HG03520 (cell line): ENCODE results near the gene SLC25A19.

Experiments used
- ATAC-seq: cut with Tn5 transposase; IDR thresholded peaks from one replicate; pipeline ENCODE4 v1.9.1; 2021; ENCODE audit warnings: mild to moderate bottlenecking, moderate library complexity; ENCODE audit not compliant: unreplicated experiment

The SLC25A19 gene

DNA sequence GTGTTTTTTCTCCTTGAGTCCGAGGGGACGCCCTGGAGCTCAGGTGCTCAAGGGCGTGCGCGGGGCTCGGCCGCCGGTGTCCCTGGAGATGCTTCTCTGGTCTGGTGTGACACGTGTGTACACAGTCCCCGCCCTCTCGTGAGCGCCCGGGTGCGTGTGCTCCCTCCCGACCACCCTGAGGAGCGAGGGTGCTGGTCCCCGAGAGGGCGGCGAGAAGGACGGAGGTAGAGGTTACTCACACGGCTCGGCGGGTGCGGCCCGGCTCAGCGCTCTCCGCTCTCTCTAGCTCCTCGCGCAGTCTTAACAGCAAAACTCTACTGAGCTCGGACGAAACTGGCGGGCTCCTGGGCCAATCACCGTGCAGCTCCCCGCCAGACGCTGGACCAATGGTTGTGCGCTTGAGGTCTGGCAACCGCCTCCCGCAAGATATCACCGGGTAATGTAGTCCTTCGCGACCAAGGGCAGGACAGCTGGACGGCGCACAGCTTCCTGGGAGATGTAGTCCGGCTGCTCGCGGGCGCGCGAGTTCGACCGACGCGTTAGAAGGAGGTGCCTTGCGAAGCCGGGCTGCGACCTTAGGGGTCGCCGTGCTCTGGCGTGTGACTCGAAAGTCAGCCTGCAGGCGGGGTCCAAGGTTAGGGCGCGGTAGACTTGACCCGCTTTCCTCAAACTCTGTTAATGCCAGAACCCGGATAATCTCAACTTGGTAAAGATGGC is at the start of gene SLC25A19:
Gene SLC25A19, minus strand, starts transcription at position 319 of the 717 bp plus-strand sequence. CDS start 2,669 bp downstream, outside the sequence.
- ATAC-seq: peak; percentile 89

- no peak for ATAC-seq
Measured at GRCh38 chr17:75338335-75338734, 49.1 kb upstream of the SLC25A19 start.

- no peak for ATAC-seq
Measured at GRCh38 chr17:75335315-75335714, 46.1 kb upstream of the SLC25A19 start.

GRCh38 chr17:75334723-75335122 is 45.5 kb upstream of the SLC25A19 start:
- ATAC-seq: no peak

- no peak for ATAC-seq
Measured at GRCh38 chr17:75331671-75332070, 42.4 kb upstream of the SLC25A19 start.

- no peak for ATAC-seq
Measured at GRCh38 chr17:75327757-75328156, 38.5 kb upstream of the SLC25A19 start.

GRCh38 chr17:75326226-75326848 is 37.1 kb upstream of the SLC25A19 start:
- ATAC-seq: no peak

- ATAC-seq: no peak
Measured at GRCh38 chr17:75325827-75326225, 36.6 kb upstream of the SLC25A19 start.

DNA sequence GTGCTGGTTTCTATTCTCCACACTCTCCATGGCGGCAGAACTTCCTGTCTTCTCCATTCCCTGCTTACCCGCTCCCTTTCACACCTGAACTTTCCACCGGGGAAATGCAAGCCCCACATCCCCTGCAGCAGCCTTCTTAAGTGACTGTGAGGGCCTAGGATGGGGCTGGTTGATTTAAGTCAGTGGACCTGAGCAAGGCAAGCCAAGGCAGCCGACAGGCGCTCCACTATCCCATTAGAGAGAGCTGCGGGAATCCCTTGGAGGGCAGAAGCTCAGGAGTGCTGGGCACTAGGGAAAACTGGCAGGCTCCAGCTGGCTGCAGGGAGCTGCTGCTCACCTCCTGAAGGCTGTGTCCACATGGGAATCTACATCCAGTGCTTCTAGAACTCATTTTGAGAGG is 36.1 kb upstream of the SLC25A19 start:
- ATAC-seq: no peak

- ATAC-seq: no peak
Measured at GRCh38 chr17:75321506-75321905, 32.3 kb upstream of the SLC25A19 start.

GRCh38 chr17:75319904-75320691 is 30.9 kb upstream of the SLC25A19 start:
- no peak for ATAC-seq

DNA sequence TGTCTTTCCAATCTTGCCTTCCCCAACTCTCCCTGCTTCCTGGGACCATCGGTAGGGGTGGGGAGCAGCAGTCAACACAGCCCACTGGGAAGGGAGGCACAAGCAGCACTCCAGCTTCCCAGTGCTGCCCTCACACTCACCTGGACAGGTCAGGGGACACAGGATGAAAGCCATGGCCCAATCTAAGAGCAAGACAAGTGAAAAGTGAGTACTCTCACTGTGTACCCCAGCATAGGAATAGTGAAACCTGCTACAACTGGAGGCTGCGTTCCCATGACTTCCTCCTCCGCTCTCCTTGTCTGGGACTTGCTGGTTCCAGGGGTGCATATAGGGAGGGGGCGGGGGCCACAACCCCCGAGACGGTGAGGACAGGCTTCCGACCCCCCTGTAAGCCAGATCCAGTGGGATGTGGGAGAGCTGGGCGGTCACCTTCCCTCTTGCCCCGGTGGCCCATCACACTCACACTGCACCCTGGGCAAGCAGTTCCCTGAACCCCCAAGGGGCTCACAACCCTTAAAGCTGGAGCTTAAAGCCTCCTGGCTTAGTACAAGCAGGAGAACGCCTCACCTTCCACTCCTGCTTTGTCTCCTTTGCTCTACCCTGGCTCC is 29.5 kb upstream of the SLC25A19 start:
- no peak for ATAC-seq

GRCh38 chr17:75318211-75318610 is 29.0 kb upstream of the SLC25A19 start:
- no peak for ATAC-seq

DNA sequence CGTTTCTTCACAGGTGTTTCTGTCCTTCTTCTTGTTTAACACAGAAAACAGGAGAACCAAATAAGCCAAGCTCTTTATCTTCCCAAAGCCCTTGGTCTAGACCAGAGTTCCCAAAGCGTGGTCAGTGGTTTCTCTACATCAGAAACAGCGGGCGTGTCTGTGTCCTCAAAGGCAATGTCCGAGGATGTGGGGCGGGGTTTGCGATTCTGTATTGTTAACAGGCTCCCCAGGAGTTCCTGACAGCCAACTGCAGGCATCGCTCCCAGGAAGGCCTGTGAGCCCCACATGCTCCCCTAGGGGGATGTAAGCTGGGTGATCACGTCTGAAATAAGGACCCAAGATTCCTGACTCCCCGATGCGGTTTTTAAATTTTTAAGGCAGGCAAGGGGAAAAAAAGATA is 28.4 kb upstream of the SLC25A19 start:
- no peak for ATAC-seq

GRCh38 chr17:75316253-75316652 is 27.0 kb upstream of the SLC25A19 start:
- no peak for ATAC-seq

- no peak for ATAC-seq
Measured at GRCh38 chr17:75315541-75316243, 26.5 kb upstream of the SLC25A19 start.

GRCh38 chr17:75313941-75314551 is 24.8 kb upstream of the SLC25A19 start:
- ATAC-seq: no peak

- no peak for ATAC-seq
Measured at GRCh38 chr17:75308732-75309629, 19.7 kb upstream of the SLC25A19 start.
